IPS-20b (cell line): ENCODE results near the gene C21orf91.

Source experiments
- H3K27ac ChIP-seq: one replicate; pipeline ENCODE4 v1.5.1; 2013; ENCODE audit warnings: low read length
- H3K27me3 ChIP-seq: 2 replicates; pipeline ENCODE4 v1.6.1; 2013; ENCODE audit warnings: mild to moderate bottlenecking, low read length, inconsistent platforms; ENCODE audit not compliant: insufficient read depth
- H3K36me3 ChIP-seq: 2 replicates; pipeline ENCODE4 v1.6.1; 2013; ENCODE audit warnings: low read depth, mild to moderate bottlenecking, inconsistent platforms, low read length, moderate library complexity; ENCODE audit not compliant: insufficient read depth
- H3K4me1 ChIP-seq: 2 replicates; pipeline ENCODE4 v1.6.1; 2013; ENCODE audit warnings: mild to moderate bottlenecking, control low read depth, inconsistent platforms, low read length, moderate library complexity; ENCODE audit not compliant: insufficient read depth
- H3K4me3 ChIP-seq: 2 replicates; pipeline ENCODE4 v1.5.1; 2013; ENCODE audit warnings: mild to moderate bottlenecking, low read length, inconsistent platforms
- H3K9ac ChIP-seq: 2 replicates; pipeline ENCODE4 v1.6.1; 2013; ENCODE audit warnings: low read depth, mild to moderate bottlenecking, inconsistent platforms, low read length, moderate library complexity
- H3K9me3 ChIP-seq: 2 replicates; pipeline ENCODE4 v1.6.1; 2013; ENCODE audit warnings: mild to moderate bottlenecking, low read depth, low read length, inconsistent platforms; ENCODE audit not compliant: insufficient read depth

C21orf91 gene

DNA sequence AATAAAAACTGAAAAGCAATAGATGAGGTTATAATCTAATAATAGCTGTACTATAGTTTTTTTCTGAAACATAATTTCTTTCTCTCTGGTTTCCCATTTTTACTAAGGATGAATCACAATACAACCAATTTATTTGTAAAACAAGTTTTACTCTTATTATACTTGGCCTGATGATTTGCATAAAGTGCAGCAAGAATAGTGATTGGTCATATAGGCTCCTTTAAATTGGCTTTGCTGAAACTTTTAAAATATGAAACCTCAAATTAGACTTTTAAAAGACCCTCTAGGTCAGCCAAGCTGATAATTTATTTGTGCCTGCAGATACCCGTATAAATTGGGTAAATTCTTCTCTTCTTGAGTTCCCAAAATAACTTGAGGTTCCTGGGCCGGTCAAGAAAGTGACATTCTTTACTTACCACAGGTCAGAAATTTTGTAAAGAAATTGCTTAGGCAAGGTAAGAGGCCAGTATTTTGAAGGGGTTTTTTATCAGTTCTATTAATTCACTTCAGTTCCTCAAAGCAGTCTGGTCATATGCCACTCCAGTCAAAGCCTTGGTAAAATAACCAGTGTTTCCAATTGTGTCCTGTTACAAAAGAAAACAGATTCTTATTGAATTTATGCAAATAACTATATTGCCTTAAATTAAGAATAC, 76.1 kb downstream of the C21orf91 start:
- Histone ChIP-seq H3K36me3 (no peaks in the 10 kb centered on the region), H3K9ac (no peak overlapping the region), H3K27ac (no peak overlapping the region), H3K9me3 (peaks cover 19% of the 10 kb centered on the region), H3K4me1 (no peaks in the 10 kb centered on the region), H3K27me3 (no peaks in the 10 kb centered on the region), H3K4me3 (no peak overlapping the region)

GRCh38 chr21:17742181-17742580, 77.0 kb downstream of the C21orf91 start:
- H3K4me3 ChIP-seq, result no peak overlapping the region
- peaks cover 19% of the 10 kb centered on the region for H3K9me3 ChIP-seq

More at GRCh38 chr21:17742181-17742580, 77.0 kb downstream of the C21orf91 start:
- Histone ChIP-seq H3K4me1 (no peaks in the 10 kb centered on the region), H3K27ac (no peak overlapping the region), H3K27me3 (no peaks in the 10 kb centered on the region), H3K9ac (no peak overlapping the region), H3K36me3 (no peaks in the 10 kb centered on the region)
